GM12878 (cell line): ENCODE results near the gene MPP1. TPM values are rescaled to one million over a fixed set of nuclear protein-coding genes. Genes with fewer than 3 reads are reported as not detected.

Experiments
- ATAC-seq: fragments of 200-7000 bp; cut with Tn5 transposase; 3 replicates; pipeline ENCODE4 v1.9.1; 2020; ENCODE audit warnings: mild to moderate bottlenecking, moderate library complexity
- BruUV-seq: library from RNA; stranded (reverse); fragments of 400-500 nt; replicated peaks from 2 replicates; lab custom pipeline; 2021; lab: Mats Ljungman, UMichigan
- CTCF ChIA-PET: fragments of 300-600 bp; sonication (Branson Sonifier 250); formaldehyde crosslinking; extraction: SDS; loops from one replicate; lab custom pipeline; 2021; ENCODE audit warnings: inconsistent platforms; lab: Yijun Ruan, JAX
- POLR2A ChIA-PET: fragments of 350-600 bp; formaldehyde crosslinking; extraction: SDS; loops from one replicate; lab custom pipeline; 2021; ENCODE audit warnings: inconsistent platforms; lab: Charles Lee
- RAD21 ChIA-PET: fragments of 300-600 bp; sonication (Branson Sonifier 250); formaldehyde crosslinking; loops from one replicate; lab custom pipeline; 2023; ENCODE audit warnings: antibody characterized with exemption; ENCODE audit not compliant: unreplicated experiment; lab: Charles Lee
- SMC1A ChIA-PET: fragments of 300-600 bp; sonication (Branson Sonifier 250); formaldehyde crosslinking; loops from one replicate; lab custom pipeline; 2023; ENCODE audit not compliant: unreplicated experiment, uncharacterized antibody; lab: Charles Lee
- DNase-seq: peaks from one replicate; pipeline ENCODE4 v3.0.0-alpha.2; 2011; ENCODE audit warnings: low read depth, low spot score
- FAIRE-seq: peaks from 3 replicates; lab custom pipeline; 2011; peaks lifted over from hg19 to GRCh38; lab: Jason Lieb, UNC
- H2AFZ ChIP-seq: 2 replicates; pipeline ENCODE4 v1.6.0; 2011; ENCODE audit warnings: low read depth, low read length, control low read depth; ENCODE audit not compliant: control insufficient read depth
- H3K27ac ChIP-seq: 2 replicates; pipeline ENCODE4 v1.5.1; 2011; ENCODE audit warnings: control low read depth; ENCODE audit not compliant: control insufficient read depth, insufficient read depth
- H3K27me3 ChIP-seq, 2 experiments: replicated peaks in 1 of 2; 2 replicates each; pipeline versions ENCODE4 v1.6.0 to v1.6.1; 2011; ENCODE audit warnings: low read length in 1 of 2; ENCODE audit not compliant: control insufficient read depth in 2 of 2, insufficient read depth in 2 of 2
- H3K36me3 ChIP-seq, 2 experiments: 2 replicates each; pipeline ENCODE4 v1.5.1; 2011; ENCODE audit warnings: low read length in 1 of 2; ENCODE audit not compliant: control insufficient read depth in 2 of 2, insufficient read depth in 2 of 2
- H3K4me1 ChIP-seq: 2 replicates; pipeline ENCODE4 v1.6.1; 2011; ENCODE audit warnings: mild to moderate bottlenecking, low read length, moderate library complexity, mixed read lengths; ENCODE audit not compliant: control insufficient read depth, insufficient read depth
- H3K4me2 ChIP-seq: 2 replicates; pipeline ENCODE4 v1.6.0; 2011; ENCODE audit warnings: control low read depth; ENCODE audit not compliant: control insufficient read depth, insufficient read depth
- H3K4me3 ChIP-seq: fragments of 200-600 bp; sonication (generic); 2 replicates; pipeline ENCODE4 v1.5.1; 2016
- H3K79me2 ChIP-seq: 2 replicates; pipeline ENCODE4 v1.6.0; 2011; ENCODE audit warnings: low read length; ENCODE audit not compliant: control insufficient read depth, insufficient read depth
- H3K9ac ChIP-seq: 2 replicates; pipeline ENCODE4 v1.8.0; 2011; ENCODE audit warnings: low read length, control low read depth, mixed read lengths; ENCODE audit not compliant: control insufficient read depth, insufficient read depth
- H3K9me3 ChIP-seq: replicated peaks from 3 replicates; pipeline ENCODE4 v1.5.1; 2011; ENCODE audit warnings: mild to moderate bottlenecking, low read length; ENCODE audit not compliant: control insufficient read depth, insufficient read depth
- H4K20me1 ChIP-seq: 2 replicates; pipeline ENCODE4 v1.6.0; 2011; ENCODE audit not compliant: control insufficient read depth, insufficient read depth
- CBX3 ChIP-seq: fragments of 200-600 bp; sonication (generic); IDR thresholded peaks from 2 replicates; pipeline ENCODE4 v1.6.1; 2016; ENCODE audit warnings: low read depth, borderline replicate concordance
- EED ChIP-seq: sonication (generic); IDR thresholded peaks from 2 replicates; pipeline ENCODE4 v1.6.1; 2016; ENCODE audit warnings: antibody characterized with exemption, low read depth
- EP300 ChIP-seq, 2 experiments: fragments of 150-350 bp in 1 of 2; IDR thresholded peaks; 2 replicates each; pipeline ENCODE4 v1.6.1; 2011 to 2012; ENCODE audit warnings: low read depth in 2 of 2, low read length in 2 of 2, borderline replicate concordance in 1 of 2, improper control_type of control experiment in 1 of 2, inconsistent platforms in 1 of 2; ENCODE audit not compliant: control insufficient read depth in 1 of 2
- GATAD2B ChIP-seq: fragments of 450-650 bp; conservative IDR thresholded peaks from 2 replicates; pipeline ENCODE4 v1.6.1; 2017; ENCODE audit warnings: low read depth, mild to moderate bottlenecking, moderate library complexity
- KAT2A ChIP-seq: conservative IDR thresholded peaks from 2 replicates; pipeline ENCODE4 v1.6.1; 2011; ENCODE audit warnings: low read depth, low read length; ENCODE audit not compliant: control insufficient read depth
- MEF2A ChIP-seq: IDR thresholded peaks from 2 replicates; pipeline ENCODE4 v1.6.1; 2011; ENCODE audit warnings: low read depth, mild to moderate bottlenecking, low read length, moderate library complexity; ENCODE audit not compliant: insufficient read depth
- NR2F1 ChIP-seq: fragments of 450-650 bp; conservative IDR thresholded peaks from 2 replicates; pipeline ENCODE4 v1.6.1; 2017; ENCODE audit warnings: mild to moderate bottlenecking
- YBX1 ChIP-seq: fragments of 450-650 bp; IDR thresholded peaks from 2 replicates; pipeline ENCODE4 v1.6.1; 2016; ENCODE audit warnings: antibody characterized with exemption
- ZBED1 ChIP-seq: IDR thresholded peaks from 2 replicates; pipeline ENCODE4 v1.6.1; 2016; ENCODE audit warnings: borderline replicate concordance
- ZNF274 ChIP-seq: IDR thresholded peaks from one replicate; pipeline ENCODE4 v1.8.0; 2011; ENCODE audit not compliant: insufficient read length, insufficient read depth
- ZNF384 ChIP-seq: IDR thresholded peaks from 2 replicates; pipeline ENCODE4 v1.6.1; 2012; ENCODE audit warnings: low read depth, mild to moderate bottlenecking, low read length, improper control_type of control experiment, borderline replicate concordance
- WGBS: methylation state at CpG from one replicate; pipeline ENCODE4 v1.1.6; 2016; ENCODE audit warnings: low lambda C conversion rate; ENCODE audit not compliant: insufficient replicate concordance, insufficient coverage; ENCODE audit errors: missing lambda C conversion rate; 5-methylcytosine and 5-hydroxymethylcytosine counted together
- in situ Hi-C: fragments of 300-500 bp; cut with MboI; formaldehyde crosslinking; loops from 9 replicates; pipeline ENCODE4 v1.14.3; 2018; ENCODE audit warnings: mixed read lengths
- intact Hi-C: fragments of 100-400 bp; cut with micrococcal nuclease; formaldehyde crosslinking; loops from one replicate; pipeline ENCODE4 v1.14.2; 2022; ENCODE audit not compliant: unreplicated experiment
- polyA plus RNA-seq, 11 experiments: library from polyadenylated mRNA; depleted of rRNA in 4 of 11; unstranded in 6 of 11; stranded (reverse) in 5 of 11; fragments of >200 nt; fragmentation: Nextera tagmentation in 4 of 11; fragmentation: Illumina TruSeq in 1 of 11; extraction: Ambion mirVana in 4 of 11; extraction: Trizol in 1 of 11; gene quantifications; 1 replicate in 1 of 11; 2 replicates in 10 of 11; pipeline versions ENCODE4 v1.2.1 to v1.2.3, GENCODE V29; 2011 to 2016; ENCODE audit warnings: inconsistent platforms in 2 of 11, missing spikeins in 2 of 11, low read depth in 1 of 11
- total RNA-seq, 4 experiments: library from RNA; depleted of rRNA in 3 of 4; stranded (reverse); fragments of >200 nt in 3 of 4; fragmentation: Illumina TruSeq in 1 of 4; extraction: Trizol in 1 of 4; gene quantifications; 2 replicates each; pipeline versions ENCODE4 v1.2.1 to v1.2.3, GENCODE V29; 2013 to 2021
- TF ChIP-seq, protein P1 (sequence below): IDR thresholded peaks from 2 replicates; pipeline ENCODE4 v1.6.1; 2011; ENCODE audit warnings: low read depth, mild to moderate bottlenecking, low read length, moderate library complexity, borderline replicate concordance; ENCODE audit errors: extremely low read depth
- TF ChIP-seq, protein P2 (sequence below): fragments of 450-650 bp; IDR thresholded peaks from 2 replicates; pipeline ENCODE4 v1.6.1; 2017; ENCODE audit warnings: borderline replicate concordance
- TF ChIP-seq, protein P3 (sequence below): fragments of 450-650 bp; IDR thresholded peaks from 2 replicates; pipeline ENCODE4 v1.6.1; 2014; ENCODE audit warnings: mild to moderate bottlenecking
- TF ChIP-seq, protein P4 (sequence below): fragments of 450-650 bp; IDR thresholded peaks from 2 replicates; pipeline ENCODE4 v1.6.1; 2016; ENCODE audit warnings: mild to moderate bottlenecking
- TF ChIP-seq, protein P5 (sequence below), 3 experiments: IDR thresholded peaks in 2 of 3; conservative IDR thresholded peaks in 1 of 3; 2 replicates each; pipeline ENCODE4 v1.5.1; 2011; ENCODE audit warnings: low read depth in 3 of 3, low read length in 3 of 3, mild to moderate bottlenecking in 3 of 3, control low read depth in 2 of 3, moderate library complexity in 2 of 3, inconsistent platforms in 1 of 3, mixed read lengths in 1 of 3; ENCODE audit not compliant: control insufficient read depth in 2 of 3, insufficient read depth in 1 of 3; ENCODE audit errors: extremely low read depth in 1 of 3
- TF ChIP-seq, protein P6 (sequence below): fragments of 450-650 bp; IDR thresholded peaks from 2 replicates; pipeline ENCODE4 v1.6.1; 2016; ENCODE audit warnings: mild to moderate bottlenecking

Gene MPP1
- total and polyA plus RNA-seq, 10 of the 15 experiments (the other 5 are each of a cell fraction or from before 2014, with no cell fraction given): 1.9 to 20.1 (median 14.8) TPM

DNA sequence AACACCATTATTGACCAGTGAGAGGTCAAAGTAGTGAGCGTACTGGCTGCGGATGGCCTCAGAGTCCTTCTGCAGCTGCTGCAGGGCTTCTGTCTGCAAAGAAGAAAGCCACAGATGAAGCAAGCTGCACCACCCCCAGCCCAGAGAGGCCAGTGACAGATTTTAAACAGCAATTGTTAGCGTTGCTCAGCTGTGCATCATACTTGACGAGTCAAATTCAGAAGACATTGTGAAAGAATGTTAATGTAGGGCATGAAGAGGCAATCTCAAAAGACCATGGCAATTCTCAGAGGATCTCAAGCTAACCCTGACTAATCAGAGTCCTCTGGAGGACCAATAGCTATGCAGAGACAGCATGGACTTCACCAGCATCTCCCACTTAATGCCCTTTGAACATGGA, 26.0 kb downstream of the MPP1 start:
- H3K4me3 ChIP-seq: no peak overlapping the region
- SMC1A ChIA-PET: interaction anchor here (1.3 kb wide), 1 partner anchor 30 kb away, joined by 3 read pairs; no protein-coding TSS in a partner anchor
- ATAC-seq: no peak
- no peak for DNase-seq
- no peak overlapping the region for H2AFZ ChIP-seq
- no TSS peak for BruUV-seq
- WGBS: 58% methylated on average over 4 of the region's 4 CpGs
- H4K20me1 ChIP-seq: no peaks in the 10 kb centered on the region
- intact Hi-C loops: no loop called here
- H3K4me1 ChIP-seq: no peaks in the 10 kb centered on the region; the same call in 1 of the 2 replicates
- CTCF ChIA-PET: interaction anchor here (0.6 kb wide), 1 partner anchor 506 kb away, joined by 4 read pairs; no protein-coding TSS in a partner anchor
- H3K79me2 ChIP-seq: no peaks in the 10 kb centered on the region
- H3K9ac ChIP-seq: no peak overlapping the region
- no peaks in the 10 kb centered on the region; the same call in 2 of the 3 replicates for H3K9me3 ChIP-seq
- no peaks in the 10 kb centered on the region for H3K27me3 ChIP-seq
- in situ Hi-C loops: no loop called here
- no peak for FAIRE-seq
- H3K4me2 ChIP-seq: no peak overlapping the region
- RAD21 ChIA-PET: no interaction called here
- H3K27ac ChIP-seq: no peak overlapping the region
- peaks cover 4 to 8% of the 10 kb centered on the region in 2 experiments; a peak in 3 of 4 replicates for H3K36me3 ChIP-seq
- POLR2A ChIA-PET: no interaction called here
- TF ChIP-seq YBX1: no peak
- TF ChIP-seq ZNF274: no peak
- TF ChIP-seq GATAD2B: no peak
- TF ChIP-seq, protein P1, sequence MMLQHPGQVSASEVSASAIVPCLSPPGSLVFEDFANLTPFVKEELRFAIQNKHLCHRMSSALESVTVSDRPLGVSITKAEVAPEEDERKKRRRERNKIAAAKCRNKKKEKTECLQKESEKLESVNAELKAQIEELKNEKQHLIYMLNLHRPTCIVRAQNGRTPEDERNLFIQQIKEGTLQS: no peak
- no peak for TF ChIP-seq EED
- TF ChIP-seq, protein P2, sequence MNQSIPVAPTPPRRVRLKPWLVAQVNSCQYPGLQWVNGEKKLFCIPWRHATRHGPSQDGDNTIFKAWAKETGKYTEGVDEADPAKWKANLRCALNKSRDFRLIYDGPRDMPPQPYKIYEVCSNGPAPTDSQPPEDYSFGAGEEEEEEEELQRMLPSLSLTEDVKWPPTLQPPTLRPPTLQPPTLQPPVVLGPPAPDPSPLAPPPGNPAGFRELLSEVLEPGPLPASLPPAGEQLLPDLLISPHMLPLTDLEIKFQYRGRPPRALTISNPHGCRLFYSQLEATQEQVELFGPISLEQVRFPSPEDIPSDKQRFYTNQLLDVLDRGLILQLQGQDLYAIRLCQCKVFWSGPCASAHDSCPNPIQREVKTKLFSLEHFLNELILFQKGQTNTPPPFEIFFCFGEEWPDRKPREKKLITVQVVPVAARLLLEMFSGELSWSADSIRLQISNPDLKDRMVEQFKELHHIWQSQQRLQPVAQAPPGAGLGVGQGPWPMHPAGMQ: no peak
- no peak for TF ChIP-seq ZBED1
- TF ChIP-seq, protein P3, sequence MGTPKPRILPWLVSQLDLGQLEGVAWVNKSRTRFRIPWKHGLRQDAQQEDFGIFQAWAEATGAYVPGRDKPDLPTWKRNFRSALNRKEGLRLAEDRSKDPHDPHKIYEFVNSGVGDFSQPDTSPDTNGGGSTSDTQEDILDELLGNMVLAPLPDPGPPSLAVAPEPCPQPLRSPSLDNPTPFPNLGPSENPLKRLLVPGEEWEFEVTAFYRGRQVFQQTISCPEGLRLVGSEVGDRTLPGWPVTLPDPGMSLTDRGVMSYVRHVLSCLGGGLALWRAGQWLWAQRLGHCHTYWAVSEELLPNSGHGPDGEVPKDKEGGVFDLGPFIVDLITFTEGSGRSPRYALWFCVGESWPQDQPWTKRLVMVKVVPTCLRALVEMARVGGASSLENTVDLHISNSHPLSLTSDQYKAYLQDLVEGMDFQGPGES: no peak
- no peak for TF ChIP-seq MEF2A
- TF ChIP-seq, protein P4, sequence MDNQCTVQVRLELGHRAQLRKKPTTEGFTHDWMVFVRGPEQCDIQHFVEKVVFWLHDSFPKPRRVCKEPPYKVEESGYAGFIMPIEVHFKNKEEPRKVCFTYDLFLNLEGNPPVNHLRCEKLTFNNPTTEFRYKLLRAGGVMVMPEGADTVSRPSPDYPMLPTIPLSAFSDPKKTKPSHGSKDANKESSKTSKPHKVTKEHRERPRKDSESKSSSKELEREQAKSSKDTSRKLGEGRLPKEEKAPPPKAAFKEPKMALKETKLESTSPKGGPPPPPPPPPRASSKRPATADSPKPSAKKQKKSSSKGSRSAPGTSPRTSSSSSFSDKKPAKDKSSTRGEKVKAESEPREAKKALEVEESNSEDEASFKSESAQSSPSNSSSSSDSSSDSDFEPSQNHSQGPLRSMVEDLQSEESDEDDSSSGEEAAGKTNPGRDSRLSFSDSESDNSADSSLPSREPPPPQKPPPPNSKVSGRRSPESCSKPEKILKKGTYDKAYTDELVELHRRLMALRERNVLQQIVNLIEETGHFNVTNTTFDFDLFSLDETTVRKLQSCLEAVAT: no peak
- TF ChIP-seq, protein P5, sequence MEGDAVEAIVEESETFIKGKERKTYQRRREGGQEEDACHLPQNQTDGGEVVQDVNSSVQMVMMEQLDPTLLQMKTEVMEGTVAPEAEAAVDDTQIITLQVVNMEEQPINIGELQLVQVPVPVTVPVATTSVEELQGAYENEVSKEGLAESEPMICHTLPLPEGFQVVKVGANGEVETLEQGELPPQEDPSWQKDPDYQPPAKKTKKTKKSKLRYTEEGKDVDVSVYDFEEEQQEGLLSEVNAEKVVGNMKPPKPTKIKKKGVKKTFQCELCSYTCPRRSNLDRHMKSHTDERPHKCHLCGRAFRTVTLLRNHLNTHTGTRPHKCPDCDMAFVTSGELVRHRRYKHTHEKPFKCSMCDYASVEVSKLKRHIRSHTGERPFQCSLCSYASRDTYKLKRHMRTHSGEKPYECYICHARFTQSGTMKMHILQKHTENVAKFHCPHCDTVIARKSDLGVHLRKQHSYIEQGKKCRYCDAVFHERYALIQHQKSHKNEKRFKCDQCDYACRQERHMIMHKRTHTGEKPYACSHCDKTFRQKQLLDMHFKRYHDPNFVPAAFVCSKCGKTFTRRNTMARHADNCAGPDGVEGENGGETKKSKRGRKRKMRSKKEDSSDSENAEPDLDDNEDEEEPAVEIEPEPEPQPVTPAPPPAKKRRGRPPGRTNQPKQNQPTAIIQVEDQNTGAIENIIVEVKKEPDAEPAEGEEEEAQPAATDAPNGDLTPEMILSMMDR (IDR thresholded peaks at IDR 0.05 in 2 of 3, conservative IDR thresholded peaks at IDR 0.05 in 1 of 3; ENCODE audit: control insufficient read depth in 2 of 3, extremely low read depth in 1 of 3, insufficient read depth in 1 of 3, low read depth in 3 of 3, low read length in 3 of 3): no peak
- TF ChIP-seq ZNF384: no peak
- TF ChIP-seq KAT2A: no peak
- TF ChIP-seq, protein P6, sequence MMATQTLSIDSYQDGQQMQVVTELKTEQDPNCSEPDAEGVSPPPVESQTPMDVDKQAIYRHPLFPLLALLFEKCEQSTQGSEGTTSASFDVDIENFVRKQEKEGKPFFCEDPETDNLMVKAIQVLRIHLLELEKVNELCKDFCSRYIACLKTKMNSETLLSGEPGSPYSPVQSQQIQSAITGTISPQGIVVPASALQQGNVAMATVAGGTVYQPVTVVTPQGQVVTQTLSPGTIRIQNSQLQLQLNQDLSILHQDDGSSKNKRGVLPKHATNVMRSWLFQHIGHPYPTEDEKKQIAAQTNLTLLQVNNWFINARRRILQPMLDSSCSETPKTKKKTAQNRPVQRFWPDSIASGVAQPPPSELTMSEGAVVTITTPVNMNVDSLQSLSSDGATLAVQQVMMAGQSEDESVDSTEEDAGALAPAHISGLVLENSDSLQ: no peak
- no peak for TF ChIP-seq EP300 (IDR thresholded peaks at IDR 0.05; ENCODE audit: borderline replicate concordance in 1 of 2, control insufficient read depth in 1 of 2, low read depth in 2 of 2, low read length in 2 of 2)
- TF ChIP-seq CBX3: no peak
- TF ChIP-seq NR2F1: no peak
